Bone marrow (tissue), 2 donors: ENCODE measurements around the gene PHF21B.
"Not testable (repeated sequence)": the region's sequence is repeated elsewhere in the genome, so short reads cannot be mapped to it uniquely, and the experiment has no call there.

Experiments used
- DNase-seq, 2 donors: peaks; one replicate each; lab custom pipeline; 2025; lab: John Stamatoyannopoulos, UW

PHF21B gene

DNA sequence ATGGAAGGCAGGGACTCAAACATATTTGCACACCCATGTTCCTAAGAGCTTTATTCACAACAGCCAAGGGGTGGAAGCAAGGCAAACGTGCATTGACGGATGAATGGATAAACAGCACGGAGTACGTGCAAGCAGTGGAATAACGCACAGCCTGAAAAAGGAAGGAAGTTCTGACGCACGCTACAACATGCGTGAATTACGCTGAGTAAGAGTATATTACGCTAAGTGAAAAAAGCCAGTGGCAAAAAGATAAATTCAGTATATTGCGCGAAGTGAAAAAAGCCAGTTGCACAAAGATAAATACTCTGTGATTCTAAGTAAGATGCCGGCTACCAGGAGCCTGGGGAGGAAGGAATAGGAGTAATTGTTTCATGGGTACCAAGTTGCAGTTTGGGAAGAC lies 19.5 kb downstream of the PHF21B start:
- DNase-seq: no peak

DNA sequence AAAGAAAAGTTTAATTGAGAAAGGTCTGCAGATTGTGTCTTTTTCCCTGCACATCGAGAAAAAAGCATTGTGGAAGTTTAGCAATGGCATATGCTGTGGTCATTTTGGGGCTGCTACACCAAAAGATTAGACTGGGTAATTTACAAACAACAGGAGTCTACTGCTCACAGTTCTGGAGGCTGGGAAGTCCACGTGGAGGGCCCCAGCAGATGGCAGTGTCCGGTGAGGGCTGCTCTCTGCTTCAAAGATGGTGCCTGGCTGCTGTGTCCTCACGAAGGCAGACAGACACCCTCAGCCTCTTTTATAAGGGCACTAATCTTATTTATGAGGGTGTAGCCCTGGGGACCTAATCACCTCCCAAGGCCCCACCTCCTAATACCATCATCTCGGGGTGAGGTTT lies 21.1 kb downstream of the PHF21B start:
- DNase-seq: no peak

DNA sequence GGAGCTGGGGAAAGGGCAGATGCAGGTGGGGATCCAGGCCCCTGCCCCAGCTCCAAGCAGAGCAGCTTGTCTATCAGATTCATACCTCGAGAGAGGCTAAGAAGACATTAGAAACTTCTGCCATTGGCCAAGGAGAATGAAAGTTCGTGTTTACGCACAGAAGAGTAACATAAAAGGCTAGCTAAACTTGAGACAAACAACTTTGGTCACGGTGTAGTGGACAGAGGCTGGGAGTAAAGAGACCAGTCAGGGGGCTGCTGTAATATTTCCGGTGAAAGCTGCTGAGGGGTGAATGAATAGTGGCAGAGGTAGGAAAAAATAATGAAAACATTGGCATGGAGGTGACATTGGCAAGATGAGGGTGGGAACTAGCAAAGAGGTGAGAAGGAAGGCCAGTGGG lies 22.9 kb downstream of the PHF21B start:
- no peak for DNase-seq

DNA sequence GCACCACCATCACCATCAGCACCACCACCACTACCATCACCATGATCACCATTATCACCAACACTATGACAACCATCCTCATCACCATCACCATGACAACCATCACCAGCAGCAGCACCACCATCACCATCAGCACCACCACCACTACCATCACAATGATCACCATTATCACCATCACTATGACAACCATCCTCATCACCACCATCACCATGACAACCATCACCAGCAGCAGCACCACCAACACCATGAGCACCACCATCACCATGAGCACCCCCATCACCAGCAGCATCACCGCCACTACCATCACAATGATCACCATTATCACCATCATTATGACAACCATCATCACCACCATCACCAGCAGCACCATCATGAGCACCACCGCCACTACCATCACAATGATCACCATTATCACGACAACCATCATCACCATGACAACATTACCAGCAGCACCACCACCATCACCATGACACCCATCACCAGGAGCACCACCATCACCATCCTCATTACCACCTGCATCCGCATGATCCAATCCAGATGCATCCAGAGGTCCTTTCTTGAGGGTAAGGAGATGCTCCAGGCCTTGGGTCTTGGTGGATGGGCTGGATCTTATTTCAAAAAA lies 23.8 kb downstream of the PHF21B start:
- DNase-seq: no peak

DNA sequence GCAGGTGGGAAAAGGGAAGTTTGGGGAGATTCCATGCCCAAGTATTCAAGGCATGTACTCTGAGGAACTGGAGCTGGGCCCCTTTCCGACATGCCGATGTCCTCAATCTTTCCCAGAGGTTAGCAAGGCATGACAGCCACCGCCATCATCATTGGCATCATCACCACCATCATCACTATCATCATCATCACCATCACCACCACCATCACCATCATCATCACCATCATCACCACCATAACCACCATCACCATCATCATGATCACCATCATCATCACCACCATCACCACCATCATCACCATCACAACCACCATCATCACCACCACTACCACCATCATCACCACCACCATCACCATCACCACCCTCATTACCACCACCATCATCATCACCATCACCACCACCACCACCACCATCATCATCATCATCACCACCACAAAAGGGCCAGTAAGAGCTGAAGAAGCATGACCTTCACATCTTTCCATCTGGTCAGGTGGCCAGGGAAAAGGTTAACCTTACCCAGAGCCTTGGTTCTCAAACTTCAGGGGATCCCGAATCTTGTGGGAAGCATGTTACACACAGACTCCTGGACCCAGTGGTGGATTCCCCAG lies 25.8 kb downstream of the PHF21B start:
- no peak for DNase-seq

DNA sequence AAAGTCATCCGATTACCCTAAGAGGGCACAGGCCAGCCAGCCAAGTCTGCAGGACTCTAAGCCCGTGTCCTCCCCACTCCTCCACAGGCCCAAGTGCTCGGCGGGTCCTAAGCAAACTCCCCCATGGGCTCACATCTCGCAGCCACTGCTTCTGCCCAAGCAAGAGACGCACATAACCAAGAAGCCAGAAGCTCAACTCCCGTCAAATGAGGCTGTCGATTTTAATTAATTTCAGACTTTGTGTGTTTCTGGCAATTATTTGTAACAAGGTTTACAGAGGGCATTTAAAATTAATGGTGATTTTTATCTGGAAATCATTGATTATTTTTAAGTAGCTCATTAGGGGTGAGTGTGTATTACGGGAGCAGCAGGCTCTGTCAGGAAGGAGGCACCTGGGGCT lies 27.4 kb downstream of the PHF21B start:
- DNase-seq: no peak

DNA sequence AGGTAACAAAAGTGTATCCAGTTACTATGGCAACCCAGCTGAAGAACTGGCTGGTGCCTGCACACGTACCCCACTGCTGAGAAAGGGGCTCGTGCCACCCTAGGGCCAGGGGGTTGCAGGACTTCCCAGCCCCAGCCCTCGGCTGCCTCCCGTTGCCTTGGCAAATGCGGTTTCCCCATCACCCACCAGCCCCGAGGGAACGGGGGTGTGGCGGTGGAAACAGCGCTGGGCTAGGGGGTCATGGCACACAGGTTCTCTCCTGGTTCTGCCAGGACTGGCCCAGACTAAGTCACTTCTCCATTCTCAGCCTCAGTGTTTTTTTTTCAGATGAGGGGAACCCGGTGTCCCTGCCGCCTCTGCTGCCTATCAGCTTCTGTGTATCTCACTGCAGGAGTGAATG lies 27.9 kb downstream of the PHF21B start:
- DNase-seq: no peak

DNA sequence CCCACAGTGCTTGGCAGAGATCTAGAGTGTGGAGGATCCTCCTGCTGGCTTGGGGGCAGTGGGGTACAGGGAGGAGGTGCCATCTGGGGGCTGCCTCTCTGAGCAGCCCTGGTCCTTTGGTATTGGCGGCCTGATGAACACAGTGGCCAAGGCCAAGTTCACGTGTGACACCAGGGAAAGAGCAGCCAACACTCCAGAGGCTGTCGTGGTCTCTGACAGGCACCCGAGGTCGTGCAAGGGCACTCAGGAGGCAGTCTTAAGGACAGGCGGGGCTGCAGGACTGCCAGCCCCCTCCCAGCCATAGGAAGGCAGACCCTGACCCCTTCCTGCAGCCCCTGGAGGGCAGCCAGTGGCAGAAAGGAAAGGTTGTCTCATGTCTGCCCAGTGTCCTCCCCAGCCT lies 30.7 kb downstream of the PHF21B start:
- no peak for DNase-seq

DNA sequence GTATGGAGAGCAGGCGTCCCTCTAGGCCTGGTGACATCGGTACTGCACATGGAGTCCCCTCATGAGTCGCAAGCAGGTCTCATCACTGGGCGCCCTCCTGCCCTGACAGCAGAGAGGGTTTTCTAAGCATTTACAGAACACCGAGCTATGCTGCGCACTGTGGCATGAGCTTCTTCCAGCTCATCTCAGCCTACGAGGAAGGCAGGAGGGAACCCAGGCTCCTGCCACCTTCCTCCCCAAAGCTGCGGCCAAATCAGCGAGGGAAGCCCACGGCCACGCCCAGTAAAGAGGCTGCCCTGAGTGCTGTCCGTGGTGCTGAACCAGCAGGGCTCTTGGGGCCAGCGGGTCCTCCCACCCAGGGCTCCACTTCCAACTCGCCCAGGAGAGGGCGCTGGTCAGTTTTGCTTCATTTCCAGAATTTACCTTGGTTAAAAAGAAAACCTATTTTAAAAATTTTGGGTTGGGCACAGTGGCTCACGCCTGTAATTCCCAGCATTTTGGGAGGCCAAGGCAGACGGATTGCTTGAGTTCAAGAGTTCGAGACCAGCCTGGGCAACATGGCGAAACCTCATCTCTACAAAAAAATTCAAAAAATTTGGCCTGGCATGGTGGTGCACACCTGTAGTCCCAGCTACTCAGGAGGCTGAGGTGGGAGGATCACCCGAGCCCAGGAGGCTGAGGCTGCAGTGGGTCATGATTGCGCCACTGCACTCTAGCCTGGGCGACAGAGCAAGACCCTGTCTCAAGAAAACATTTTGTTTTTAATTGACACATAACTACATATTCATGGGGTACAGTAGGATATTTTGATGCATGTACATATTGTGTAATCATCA lies 34.2 kb downstream of the PHF21B start:
- peak; percentile 4 to 39 for DNase-seq

DNA sequence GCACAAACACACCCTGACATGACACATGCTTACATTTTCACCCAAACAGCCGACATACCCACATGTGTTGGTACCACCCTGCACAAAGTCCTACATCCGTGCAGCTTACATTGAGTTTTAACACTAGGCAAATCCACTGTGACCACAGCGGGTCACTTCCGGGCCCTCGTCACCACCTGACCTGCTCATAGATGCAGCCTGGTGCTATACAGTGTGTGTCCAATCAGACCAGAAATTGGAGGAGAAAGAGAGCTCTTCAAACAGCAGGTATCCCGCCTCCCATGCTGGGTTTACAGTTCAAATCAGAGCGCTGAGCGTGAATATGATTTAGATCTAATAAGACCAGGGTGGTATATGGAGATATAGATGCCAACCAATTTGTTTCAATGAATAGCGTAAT lies 35.4 kb downstream of the PHF21B start:
- no peak for DNase-seq

DNA sequence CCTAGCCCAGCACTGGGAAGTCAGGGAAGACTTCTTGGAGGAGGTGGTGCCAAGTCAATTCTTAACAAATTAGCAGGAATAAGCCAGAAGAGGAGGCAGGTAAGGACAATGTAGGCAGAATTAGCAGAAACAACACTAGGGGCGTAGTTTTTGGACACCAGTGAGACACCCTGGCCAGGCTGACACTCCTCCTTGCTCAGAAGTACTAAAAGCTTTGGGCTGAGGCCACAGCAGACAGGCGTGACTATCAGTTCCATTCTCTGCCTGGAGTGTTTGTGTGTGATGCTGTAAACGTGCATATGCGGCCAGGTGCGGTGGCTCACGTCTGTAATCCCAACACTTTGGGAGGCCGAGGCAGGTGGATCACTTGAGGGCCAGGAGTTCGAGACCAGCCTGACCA lies 36.0 kb downstream of the PHF21B start:
- DNase-seq: no peak

DNA sequence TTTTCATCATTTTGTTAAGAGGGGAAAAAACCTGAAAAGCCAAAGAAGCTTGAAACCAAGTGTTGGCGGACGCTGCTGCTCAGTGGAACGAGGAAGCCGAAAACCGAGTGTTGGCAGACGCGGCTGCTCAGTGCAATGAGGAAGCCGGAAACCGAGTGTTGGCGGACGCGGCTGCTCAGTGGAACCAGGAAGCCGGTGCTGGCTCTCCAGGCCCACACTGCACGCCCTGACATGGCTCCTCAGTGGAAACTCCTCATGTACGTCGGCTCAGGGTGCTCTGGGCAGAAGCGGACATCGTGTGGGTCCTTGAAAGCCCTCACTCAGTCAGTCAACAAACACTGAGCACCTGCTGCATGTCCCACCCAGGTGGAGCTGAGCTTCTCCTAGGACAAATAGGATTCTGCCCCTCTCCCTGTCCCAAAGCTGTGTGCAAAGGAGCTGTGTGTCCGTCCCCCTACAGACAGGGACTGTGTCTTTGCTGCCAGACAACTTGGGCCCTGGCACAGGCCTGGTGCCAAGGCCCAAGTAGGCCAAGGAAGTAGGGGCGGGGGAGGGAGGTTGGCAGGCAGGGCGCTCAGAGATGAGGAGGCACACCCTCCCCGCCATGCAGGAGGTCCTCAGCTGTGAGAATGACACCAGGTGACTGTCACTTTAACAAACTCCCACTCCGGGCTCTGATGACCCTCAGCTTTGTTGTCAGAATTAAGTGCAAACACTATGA lies 37.3 kb downstream of the PHF21B start:
- DNase-seq: no peak

DNA sequence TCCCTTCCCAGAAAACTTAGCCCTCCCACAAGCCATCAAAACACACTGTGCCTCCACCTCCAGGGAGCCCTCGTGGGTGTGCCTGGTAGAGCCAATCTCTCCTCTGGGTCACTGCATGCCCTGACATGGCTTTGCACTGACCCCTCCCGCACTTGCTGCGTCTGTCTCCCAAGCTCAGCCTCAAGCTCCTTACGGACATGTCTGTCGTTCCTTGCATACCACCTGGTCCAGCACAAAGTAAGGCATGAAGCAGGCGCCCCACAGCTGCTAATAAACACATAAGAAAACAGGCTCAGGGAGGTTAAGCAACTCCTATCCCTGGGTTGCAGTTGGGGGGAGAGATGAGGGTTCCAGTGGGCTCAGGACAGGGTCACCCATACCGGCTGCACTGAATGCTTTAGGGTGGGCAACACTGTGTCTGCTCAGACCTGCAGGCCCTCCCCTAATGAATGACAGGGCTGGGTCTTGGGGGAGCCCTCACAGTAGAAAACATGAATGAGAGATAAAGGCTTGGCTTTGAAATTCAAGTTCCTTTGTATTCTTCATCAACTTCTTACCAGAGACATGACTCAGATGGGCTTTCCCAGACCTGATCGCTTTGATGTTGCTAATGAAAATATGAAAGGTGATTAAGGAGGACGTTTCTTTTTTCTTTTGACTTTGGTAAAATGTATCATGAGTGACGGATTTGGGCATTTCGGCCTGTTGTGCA lies 38.0 kb downstream of the PHF21B start:
- no peak for DNase-seq

DNA sequence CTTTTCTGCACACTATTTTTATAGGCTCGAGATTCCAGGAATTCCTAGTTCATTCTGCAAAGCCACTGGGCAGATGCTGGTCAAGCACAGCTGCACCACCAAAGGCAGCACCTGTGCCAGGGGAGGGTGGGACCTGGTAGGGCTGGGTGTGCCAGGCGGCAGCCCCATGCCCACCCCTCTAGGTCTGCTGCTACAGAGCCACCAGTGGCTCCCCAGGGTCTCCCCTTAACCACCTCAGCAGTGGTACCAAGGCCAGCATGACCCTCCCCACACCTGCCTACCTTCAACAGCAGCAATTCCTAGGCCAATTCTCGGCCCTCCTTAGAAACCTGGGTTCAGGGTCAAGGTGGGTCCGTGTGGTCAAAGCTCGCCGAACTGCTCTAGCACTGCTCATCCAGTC lies 39.5 kb downstream of the PHF21B start:
- no peak for DNase-seq

DNA sequence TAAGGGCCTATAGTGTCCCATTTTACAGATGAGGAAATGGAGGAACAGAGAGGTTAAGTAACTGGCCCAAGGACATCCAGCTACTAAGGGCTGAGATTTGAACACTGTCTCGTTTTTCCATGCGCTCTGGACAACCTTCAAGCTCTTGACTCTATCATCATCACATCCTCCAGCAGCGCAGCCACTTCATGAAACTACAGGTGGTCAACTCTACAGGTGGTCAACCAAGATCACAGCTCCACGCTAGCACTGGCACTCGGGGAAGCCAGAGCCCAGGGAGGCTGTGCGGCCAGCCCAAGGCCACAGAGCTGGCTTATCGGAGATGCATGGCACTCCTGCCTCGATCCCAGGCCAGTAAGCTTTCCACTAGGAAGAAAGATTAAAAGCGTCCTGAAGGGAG lies 40.0 kb downstream of the PHF21B start:
- no peak for DNase-seq

DNA sequence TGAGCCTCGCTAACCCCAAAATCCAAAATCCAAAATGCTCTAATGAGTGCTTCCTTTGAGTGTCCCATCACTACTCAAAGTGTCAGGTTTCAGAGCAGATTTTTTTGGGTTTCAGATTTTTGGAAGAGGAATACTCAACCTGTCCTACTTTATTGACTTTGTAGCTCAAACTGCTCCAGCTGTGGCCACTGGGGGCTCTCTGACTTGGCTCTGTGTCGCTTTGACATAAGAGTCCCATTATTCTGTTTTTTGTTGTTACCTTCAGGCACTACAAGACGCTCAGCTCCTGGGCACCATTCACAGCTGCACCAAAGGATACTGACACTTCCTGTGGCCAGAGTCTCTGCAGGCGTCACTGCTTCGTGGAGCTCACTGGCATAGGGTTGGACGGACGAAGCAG lies 41.1 kb downstream of the PHF21B start:
- no peak for DNase-seq

DNA sequence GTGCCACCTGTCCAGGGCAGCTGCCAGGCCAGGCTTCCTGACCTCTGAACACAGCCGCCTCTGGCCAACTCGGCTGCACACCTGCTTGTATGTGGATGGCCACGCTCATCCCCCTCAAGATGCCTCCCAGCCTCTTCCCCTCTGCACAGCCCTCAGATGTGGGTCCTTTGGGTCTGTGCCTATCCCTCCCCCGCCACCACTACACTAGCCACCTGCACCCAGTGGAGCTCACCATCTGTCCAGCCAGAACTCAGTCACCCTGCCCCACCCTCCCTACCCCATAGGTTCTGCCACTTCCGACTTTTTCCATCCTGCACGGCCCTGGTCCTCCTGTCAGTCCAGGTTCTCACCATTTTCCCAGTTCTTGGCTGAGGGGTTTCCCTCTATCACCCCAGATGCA lies 44.6 kb downstream of the PHF21B start:
- no peak for DNase-seq

DNA sequence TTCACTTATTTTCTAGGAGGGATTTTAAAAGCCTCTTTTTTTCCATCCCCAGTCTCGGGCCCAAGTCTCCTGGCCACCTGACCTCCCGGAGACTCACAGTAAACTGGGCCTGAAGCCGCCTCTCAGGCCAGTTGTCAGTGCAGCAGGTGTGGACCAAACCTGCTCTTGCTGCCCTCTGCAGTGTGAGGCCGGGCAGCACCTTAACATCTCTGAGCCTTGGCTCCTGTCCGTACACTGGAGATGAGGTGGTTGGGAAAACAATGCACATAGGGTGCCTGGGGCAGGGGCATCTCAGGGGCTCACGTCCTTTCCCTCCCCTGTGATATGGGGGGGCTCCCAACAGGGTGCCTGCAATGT lies 45.1 kb downstream of the PHF21B start:
- DNase-seq: no peak

DNA sequence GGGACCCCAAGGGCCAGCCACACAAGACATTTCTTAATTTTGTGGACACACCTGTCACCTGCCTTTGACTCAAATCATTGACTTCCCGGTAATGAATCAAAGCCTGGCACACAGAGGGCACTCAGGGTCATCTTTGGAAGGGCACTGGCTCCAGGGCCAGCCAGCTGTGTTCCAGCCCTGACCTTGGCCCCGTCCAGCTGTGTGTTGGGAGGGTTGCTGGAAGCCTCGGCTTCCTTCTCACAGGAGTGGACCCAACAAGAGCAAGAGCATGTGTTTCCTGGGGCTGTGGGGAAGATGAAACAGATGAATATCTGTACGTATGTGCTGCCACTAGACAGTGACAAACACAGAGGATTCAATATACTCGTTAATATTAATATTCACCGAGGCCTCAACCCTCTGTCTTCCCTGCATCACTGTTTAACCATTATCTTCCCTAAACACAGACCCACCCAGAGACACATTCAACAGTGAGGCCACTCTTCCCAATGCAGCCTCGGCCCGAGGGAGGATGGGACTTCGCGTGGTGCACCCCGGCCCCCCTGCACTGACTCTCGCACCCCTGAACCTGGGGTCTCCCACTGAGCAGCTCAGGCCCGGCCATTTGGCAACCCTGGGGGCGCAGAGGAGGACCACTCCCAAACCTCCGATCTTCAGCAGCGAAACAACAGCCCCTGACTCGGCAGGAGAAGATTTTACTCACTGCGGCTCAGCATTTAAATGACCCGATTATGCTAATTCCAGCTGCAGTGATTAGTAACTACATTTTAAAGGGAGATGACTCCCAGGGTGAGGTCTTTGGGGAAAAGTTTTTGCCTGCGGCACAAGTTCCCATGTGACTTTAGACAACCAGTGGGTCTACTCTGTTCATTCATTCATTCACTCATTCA lies 45.7 kb downstream of the PHF21B start:
- no peak for DNase-seq

DNA sequence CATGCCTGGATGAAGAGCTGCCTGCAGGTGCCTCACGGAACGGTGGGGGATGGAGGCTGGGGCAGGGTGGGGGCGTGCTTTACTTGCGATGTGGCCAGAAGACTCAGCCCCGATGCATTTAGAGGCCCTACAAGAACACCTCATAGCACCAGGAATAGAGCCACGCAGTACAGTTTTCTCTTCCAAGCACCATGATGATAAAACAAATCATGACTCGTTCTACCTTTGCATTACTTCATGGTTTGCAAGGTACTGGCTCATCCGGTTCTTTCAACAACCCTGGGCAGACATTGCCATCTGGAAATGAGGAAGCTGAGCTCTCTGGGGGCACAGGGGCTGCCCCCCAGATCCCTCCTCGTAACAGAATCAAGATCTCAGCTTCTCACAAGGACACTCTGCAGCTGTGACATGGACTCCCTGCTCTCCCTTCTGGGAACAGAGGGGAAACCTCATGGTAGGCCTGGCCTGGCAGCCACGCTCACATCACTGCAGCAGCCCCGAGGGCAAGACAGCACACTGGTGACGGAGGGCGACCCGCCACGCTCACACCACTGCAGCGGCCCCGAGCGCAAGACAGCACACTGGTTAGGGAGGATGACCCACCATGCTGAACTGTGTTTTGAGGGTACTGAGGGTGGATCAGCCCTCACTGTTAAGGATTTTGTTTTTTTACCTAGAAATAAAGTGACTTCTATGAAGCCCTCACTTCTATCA lies 46.9 kb downstream of the PHF21B start:
- no peak for DNase-seq

DNA sequence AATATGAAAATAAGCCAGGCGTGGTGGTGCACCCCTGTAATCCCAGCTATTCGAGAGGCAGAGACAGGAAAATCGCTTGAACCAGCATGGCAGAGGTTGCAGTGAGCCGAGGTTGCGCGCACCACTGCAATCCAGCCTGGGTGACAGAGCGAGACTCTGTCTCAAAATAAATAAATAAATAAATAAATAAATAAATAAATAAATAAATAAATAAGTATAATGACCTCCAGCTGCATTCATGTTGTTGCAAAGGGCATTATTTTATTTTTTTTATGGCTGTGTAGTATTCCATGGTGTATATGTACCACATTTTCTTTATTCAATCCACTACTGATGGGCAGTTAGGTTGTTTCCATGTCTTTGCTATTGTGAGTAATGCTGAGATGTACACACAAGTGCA lies 48.1 kb downstream of the PHF21B start:
- DNase-seq: not testable (repeated sequence)
